Activated T-cell treated with anti-CD3 and anti-CD28 coated beads for 4 hours (primary cell): ENCODE data around the gene DIMT1.

Experiments used
- DNase-seq: peaks from one replicate; pipeline ENCODE4 v3.0.0-alpha.2; 2020

DIMT1 gene

DNA sequence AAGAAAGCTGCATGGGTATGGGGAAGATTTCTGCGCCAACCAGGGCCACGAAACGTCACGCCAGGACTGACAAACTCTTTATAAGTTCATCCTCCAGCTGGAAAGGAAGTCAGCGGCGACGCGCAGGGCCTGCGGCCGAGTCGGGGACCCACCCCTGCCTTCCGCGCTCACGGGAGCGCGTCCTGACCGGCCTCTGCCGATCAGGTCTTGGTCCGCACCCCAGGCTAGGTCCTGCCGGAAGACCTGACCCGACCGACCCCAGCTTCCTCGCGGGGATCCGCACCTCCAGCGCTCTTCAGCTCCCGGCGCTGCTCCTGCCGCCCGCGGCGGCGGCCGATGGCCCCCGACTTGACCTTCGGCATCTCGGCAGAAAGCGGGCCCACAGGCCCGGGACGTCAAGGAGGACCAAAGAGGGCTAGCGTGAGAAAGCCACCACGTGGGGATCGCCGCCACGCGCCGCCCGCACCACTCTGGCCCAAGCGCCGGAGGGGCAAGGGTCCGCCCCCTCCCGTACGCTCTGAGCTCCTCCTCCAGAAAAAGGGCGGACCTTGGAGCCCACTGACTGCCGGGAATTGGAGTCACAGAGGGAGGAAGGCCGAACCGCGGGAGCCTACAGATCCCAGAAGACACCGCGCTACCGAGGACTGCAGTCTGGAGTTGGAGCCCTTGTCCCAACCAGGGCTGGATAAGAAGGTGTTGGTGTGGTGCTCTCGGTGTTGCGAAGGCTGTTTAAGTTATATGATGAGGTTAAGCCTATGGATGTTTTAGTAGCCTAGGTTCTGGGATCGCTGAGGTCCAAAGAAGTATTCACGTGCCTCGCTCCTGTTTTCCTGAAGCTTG is at the start of gene DIMT1:
DIMT1 (minus strand) TSS at position 495 of the 840 bp plus-strand sequence; CDS start at position 362, 133 bp downstream.
- DNase-seq = peak; percentile 84

GRCh38 chr5:62450259-62450658 is 46.6 kb upstream of the DIMT1 start:
- no peak for DNase-seq

DNA sequence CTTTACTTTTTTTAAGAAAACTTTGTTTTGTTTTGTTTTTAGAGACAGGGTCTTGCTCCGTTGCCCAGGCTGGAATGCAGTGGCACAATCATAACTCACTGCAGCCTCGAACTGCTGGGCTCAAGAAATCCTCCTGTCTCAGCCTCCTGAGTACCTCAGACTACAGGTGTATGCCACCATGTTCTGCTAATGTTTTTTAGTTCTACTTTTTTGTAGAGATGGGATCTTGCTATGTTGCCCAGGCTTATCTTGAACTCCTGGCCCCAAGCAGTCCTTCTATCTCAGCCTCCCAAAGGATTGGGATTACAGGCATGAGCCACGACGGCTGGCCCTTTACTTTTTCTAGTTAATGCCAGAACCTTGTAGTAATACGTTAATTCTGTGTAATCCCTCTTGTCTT is 44.8 kb upstream of the DIMT1 start:
- no peak for DNase-seq

DNA sequence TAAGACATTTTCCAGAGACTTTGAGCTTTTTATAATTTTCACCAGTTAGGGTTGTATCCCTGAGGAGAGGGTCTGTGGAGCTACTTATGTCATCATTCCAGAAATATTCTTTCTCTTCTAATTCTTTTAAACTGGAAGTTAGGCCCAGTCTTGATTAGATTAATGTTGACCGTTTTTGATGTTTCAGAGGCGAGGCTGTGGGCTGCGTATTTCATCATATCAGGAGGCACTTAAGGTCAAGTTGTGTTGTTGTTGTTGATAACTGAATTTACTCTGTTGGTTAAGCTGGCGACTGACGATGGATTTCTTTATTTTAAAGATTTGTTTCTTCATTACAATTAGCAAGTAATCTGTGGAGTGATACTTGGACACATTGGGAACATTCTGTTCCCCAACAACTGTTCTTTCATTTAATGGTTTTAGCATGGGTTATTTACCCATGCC is 28.9 kb upstream of the DIMT1 start:
- no peak for DNase-seq

DNA sequence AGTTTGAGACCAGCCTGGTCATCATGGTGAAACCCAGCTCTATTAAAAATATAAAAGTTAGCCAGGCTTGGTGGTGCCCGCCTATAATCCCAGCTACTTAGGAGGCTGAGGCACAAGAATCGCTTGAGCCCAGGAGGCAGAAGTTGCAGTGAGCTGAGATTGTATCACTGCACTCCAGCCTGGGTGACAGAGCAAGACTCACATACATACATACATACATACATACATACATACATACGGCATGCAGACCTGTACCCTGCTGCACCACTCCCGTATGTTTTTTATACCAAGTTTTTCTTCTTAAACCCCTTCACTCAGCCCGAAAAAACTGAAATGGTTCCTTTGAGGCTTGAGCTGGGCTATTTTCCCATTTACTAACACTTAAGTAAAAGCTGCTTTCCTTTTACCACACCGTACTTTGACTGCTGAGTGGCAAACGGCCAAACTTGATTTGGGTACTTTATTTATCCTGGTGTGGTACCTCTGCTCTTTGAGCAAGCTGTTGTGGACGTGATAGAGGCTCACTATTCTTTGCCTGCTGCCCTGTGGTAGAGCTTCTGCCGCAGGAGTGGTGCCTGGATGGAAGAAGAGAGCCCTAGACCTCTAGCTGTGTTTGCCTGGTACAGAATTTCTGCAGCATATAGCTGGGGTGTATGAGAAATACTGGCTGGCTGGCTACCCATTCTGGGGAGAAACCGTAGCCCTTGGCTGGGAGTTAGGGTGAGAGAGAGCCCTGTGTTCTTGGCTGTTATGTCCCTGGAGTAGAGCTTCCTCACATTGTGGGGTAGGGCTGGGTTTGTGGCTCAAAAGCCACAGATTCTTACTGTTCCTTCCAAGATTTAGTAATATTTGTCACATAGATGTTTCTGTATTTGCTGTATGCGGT is 28.3 kb upstream of the DIMT1 start:
- no peak for DNase-seq

GRCh38 chr5:62424763-62425162 is 21.1 kb upstream of the DIMT1 start:
- DNase-seq = no peak

DNA sequence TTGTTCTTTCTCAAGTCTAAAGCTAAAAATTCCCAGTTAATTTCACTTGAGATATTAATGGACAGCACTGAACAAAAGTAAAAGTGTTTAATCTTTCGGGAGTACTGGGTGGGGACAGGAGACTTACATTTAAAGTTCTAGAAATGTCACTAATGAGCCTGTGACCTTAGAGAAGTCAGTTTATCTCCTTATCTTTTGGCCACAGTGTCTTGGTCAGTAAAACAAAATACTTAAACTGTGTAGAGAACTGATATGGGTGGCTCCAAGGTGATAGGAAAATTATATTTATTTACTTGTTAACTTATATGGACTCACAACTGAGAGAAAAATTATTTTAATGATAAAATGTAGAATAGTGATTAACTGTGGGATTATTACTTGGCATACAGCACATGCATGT is 17.7 kb upstream of the DIMT1 start:
- DNase-seq = no peak

DNA sequence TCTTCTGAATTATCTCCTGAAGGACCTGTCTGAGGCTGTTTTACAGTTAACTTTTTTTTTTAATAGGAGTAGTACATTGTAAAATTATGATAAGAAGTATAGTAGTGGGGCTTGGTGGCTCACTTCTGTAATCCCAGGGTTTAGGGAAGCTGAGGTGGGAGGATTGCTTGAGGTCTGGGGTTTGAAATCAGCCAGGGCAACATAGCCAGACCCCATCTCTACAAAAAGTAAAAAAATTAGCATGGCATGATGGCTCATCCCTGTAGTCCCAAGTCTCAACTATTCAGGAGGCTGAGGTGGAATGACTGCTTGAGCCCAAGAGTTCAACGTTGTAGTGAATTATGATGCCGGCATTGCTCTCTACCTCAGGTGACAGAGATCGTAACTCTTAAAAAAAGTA is 15.9 kb upstream of the DIMT1 start:
- DNase-seq = no peak

DNA sequence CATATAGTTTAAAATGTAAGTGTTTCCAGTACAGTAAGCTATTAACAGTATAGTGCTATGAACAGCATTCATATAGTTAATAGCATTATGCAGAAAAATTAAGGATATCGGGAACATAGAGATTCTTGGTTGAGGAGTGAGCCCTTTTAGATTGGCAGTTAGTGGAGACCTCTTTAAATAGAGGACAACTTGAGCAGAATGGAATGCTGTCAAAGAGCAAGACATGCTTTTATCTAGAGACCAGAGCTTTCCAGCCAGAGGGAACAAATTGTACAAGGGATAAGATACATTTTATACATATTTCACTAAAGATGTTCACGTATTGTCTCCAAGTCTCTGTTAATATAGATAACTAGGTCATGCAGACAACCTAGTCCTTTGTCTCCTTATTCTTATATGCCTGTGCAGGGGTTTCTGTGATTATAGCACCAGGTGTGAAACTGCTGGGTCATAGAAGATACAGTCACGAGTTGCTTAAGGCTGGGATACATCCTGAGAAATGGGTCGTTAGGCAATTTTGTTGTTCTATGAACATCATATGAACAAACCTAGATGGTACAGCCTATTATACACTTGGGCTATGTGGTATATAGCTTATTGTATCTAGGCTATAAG is 14.9 kb upstream of the DIMT1 start:
- DNase-seq = no peak

DNA sequence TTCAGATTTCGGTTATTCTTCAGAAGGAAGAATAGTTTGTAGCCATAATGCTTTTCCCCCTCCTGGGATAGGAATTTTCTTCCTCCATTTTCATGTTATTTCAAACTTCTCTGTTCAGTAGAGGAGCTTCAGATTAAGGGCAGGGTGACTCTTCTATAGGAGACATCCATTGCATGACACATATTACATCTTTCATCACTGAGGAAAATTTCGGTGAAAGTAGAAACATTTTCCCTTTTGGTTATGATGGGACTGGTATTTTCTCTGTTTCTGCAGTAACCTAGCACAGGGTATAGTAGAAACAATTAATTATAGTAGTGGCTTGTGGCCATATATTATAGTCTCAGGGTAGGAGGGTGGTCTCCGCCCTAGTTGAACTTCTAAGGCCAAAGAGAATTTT is 10.0 kb upstream of the DIMT1 start:
- DNase-seq = no peak

DNA sequence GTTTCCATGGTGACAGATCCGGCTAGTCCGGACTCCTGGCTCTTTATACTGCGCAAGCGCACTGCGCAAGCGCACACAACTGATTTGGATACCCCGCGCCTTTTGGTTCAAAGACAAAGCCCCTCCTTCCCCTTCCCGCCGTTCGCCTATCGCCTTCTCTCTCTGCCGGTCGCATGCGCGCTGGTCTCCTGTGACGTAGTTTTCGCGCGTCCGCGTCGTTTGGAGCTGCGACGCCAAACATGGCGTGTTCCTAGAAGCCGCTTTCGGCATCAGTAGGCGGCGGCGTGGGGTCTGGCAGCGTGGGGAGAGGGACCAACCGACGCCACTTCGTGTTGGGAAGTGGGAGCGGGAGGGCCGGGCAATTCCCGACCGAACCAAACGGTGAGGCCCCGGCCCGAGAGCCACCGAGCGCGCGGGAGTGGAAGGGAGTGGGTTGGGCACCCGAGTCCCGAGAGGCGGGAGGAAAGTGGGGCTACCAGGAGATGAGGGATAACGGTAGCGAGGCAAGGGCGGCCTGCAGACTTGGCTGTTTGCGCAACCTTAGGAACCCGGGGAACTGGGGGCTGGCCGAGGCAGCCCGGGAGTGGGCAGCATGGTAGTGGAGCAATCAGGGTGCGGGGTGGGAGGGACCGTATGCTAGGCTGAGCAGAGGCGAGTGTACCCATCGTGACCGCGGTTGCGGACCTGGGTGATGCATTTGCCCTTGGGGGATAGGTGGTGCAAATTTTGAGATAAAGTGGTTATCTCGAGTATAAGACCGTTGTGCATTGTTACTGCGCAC is 9.0 kb upstream of the DIMT1 start, which contains the start of gene IPO11:
IPO11 (plus strand) TSS at position 215 of the 781 bp plus-strand sequence. CDS start 24,517 bp downstream, outside the sequence.
- peak; percentile 99 for DNase-seq

DNA sequence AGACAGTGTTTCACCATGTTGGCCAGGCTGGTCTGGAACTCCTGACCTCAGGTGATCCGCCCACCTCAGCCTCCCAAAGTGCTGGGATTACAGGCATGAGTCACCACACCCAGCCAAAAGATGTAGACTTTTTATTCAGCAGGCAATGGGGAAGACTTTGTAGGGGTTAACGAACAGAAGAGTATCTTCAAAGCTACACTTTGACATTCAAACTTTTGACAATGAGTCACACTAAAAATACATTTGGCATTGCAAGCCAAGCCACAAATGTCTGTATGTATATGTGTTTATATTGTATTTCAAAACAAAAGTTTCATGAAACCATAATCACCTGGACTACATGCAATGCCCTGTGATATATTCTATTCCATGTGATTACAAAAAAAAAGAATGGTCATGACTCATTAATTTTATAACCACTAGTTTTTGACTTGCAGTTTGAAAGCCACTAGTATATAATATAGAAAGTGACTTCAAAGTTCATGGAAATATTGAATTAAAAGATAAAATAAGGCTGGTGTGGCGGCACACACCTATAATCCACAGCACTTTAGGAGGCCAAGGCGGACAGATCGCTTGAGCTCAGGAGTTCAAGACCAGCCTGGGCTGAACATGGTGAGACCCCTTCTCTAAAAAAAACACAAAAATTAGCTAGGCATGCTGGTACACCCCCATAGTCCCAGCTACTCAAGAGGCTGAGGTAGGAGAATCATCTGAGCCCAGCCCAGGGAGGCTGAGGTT is 8.3 kb downstream of the DIMT1 start:
- no peak for DNase-seq

- DNase-seq = no peak
Observed at GRCh38 chr5:62386824-62387223, 16.9 kb downstream of the DIMT1 start.

DNA sequence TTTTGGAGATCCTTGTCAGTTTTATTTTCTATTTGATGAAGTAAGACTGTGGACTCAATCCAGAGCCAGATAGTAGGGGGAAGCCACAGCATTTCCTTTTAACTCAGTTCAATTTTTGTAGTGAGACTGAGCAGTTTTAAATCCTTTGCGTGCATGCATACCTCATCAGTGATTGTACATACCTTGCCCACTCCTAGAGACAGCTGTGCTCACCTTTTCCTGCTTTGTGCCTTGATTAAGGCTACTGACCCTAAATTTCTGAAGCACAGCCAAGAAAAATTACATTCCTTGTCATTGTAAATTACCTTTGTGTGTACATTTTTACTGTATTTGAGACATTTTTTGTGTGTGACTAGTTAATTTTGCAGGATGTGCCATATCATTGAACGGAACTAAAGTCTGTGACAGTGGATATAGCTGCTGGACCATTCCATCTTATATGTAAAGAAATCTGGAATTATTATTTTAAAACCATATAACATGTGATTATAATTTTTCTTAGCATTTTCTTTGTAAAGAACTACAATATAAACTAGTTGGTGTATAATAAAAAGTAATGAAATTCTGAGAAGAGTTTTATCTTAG is 17.8 kb downstream of the DIMT1 start:
- DNase-seq = no peak

DNA sequence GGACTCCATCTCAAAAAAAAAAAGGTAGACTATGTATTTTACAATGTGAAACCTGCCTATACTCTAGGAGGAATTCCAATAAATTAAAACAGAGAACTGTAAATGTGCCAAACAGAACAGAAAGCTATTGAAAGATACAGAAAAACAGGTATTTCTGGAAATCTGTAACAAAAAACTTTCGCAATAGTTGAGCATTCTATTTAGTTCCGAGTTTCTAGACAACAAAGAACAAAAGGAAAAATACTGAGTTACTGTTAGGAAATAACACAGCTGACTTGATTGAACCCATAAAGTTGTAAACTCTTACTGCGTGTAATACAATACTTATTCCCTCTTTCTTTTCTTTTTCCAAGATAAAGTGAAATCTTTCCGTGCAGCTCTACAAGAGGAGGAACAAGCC is 18.6 kb downstream of the DIMT1 start:
- DNase-seq = no peak

DNA sequence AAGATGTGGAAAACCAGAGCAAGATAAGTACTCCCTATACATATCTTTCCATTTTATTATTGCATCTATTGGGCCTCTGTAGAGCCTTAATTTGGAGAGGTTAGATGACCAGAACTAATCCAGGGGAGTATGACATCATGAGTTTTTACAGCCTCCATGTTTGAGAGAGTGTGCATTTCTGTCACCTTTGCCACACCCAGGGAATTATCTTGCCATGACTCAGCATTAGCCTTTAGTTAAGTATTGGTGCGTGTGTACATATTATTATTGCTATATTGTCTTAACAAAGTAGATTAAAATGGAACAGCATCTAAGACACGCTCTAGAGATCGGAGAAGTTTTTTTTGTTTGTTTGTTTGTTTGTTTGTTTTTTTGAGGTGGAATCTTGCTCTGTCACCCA is 27.6 kb downstream of the DIMT1 start:
- no peak for DNase-seq

- DNase-seq = no peak
Observed at GRCh38 chr5:62375627-62376026, 28.1 kb downstream of the DIMT1 start.

GRCh38 chr5:62374090-62374489 is 29.6 kb downstream of the DIMT1 start:
- DNase-seq = no peak

GRCh38 chr5:62373382-62373781 is 30.3 kb downstream of the DIMT1 start:
- no peak for DNase-seq

- no peak for DNase-seq
Observed at GRCh38 chr5:62372600-62372999, 31.1 kb downstream of the DIMT1 start.

- no peak for DNase-seq
Observed at GRCh38 chr5:62371409-62371808, 32.3 kb downstream of the DIMT1 start.
